GM12878 (cell line): ENCODE measurements around the gene RBM8A. TPM values are rescaled to one million over a fixed set of nuclear protein-coding genes. Genes with fewer than 3 reads are reported as not detected.

Source experiments
- ATAC-seq: fragments of 200-7000 bp; cut with Tn5 transposase; 3 replicates; pipeline ENCODE4 v1.9.1; 2020; ENCODE audit warnings: mild to moderate bottlenecking, moderate library complexity
- BruUV-seq: library from RNA; stranded (reverse); fragments of 400-500 nt; replicated peaks from 2 replicates; lab custom pipeline; 2021; lab: Mats Ljungman, UMichigan
- CTCF ChIA-PET: fragments of 300-600 bp; sonication (Branson Sonifier 250); formaldehyde crosslinking; extraction: SDS; loops from one replicate; lab custom pipeline; 2021; ENCODE audit warnings: inconsistent platforms; lab: Yijun Ruan, JAX
- POLR2A ChIA-PET: fragments of 350-600 bp; formaldehyde crosslinking; extraction: SDS; loops from one replicate; lab custom pipeline; 2021; ENCODE audit warnings: inconsistent platforms; lab: Charles Lee
- RAD21 ChIA-PET: fragments of 300-600 bp; sonication (Branson Sonifier 250); formaldehyde crosslinking; loops from one replicate; lab custom pipeline; 2023; ENCODE audit warnings: antibody characterized with exemption; ENCODE audit not compliant: unreplicated experiment; lab: Charles Lee
- SMC1A ChIA-PET: fragments of 300-600 bp; sonication (Branson Sonifier 250); formaldehyde crosslinking; loops from one replicate; lab custom pipeline; 2023; ENCODE audit not compliant: unreplicated experiment, uncharacterized antibody; lab: Charles Lee
- DNase-seq: peaks from one replicate; pipeline ENCODE4 v3.0.0-alpha.2; 2011; ENCODE audit warnings: low read depth, low spot score
- FAIRE-seq: peaks from 3 replicates; lab custom pipeline; 2011; peaks lifted over from hg19 to GRCh38; lab: Jason Lieb, UNC
- H2AFZ ChIP-seq: 2 replicates; pipeline ENCODE4 v1.6.0; 2011; ENCODE audit warnings: low read depth, low read length, control low read depth; ENCODE audit not compliant: control insufficient read depth
- H3K27ac ChIP-seq: 2 replicates; pipeline ENCODE4 v1.5.1; 2011; ENCODE audit warnings: control low read depth; ENCODE audit not compliant: control insufficient read depth, insufficient read depth
- H3K27me3 ChIP-seq, 2 experiments: replicated peaks in 1 of 2; 2 replicates each; pipeline versions ENCODE4 v1.6.0 to v1.6.1; 2011; ENCODE audit warnings: low read length in 1 of 2; ENCODE audit not compliant: control insufficient read depth in 2 of 2, insufficient read depth in 2 of 2
- H3K36me3 ChIP-seq, 2 experiments: 2 replicates each; pipeline ENCODE4 v1.5.1; 2011; ENCODE audit warnings: low read length in 1 of 2; ENCODE audit not compliant: control insufficient read depth in 2 of 2, insufficient read depth in 2 of 2
- H3K4me1 ChIP-seq: 2 replicates; pipeline ENCODE4 v1.6.1; 2011; ENCODE audit warnings: mild to moderate bottlenecking, low read length, moderate library complexity, mixed read lengths; ENCODE audit not compliant: control insufficient read depth, insufficient read depth
- H3K4me2 ChIP-seq: 2 replicates; pipeline ENCODE4 v1.6.0; 2011; ENCODE audit warnings: control low read depth; ENCODE audit not compliant: control insufficient read depth, insufficient read depth
- H3K4me3 ChIP-seq: fragments of 200-600 bp; sonication (generic); 2 replicates; pipeline ENCODE4 v1.5.1; 2016
- H3K79me2 ChIP-seq: 2 replicates; pipeline ENCODE4 v1.6.0; 2011; ENCODE audit warnings: low read length; ENCODE audit not compliant: control insufficient read depth, insufficient read depth
- H3K9ac ChIP-seq: 2 replicates; pipeline ENCODE4 v1.8.0; 2011; ENCODE audit warnings: low read length, control low read depth, mixed read lengths; ENCODE audit not compliant: control insufficient read depth, insufficient read depth
- H3K9me3 ChIP-seq: replicated peaks from 3 replicates; pipeline ENCODE4 v1.5.1; 2011; ENCODE audit warnings: mild to moderate bottlenecking, low read length; ENCODE audit not compliant: control insufficient read depth, insufficient read depth
- H4K20me1 ChIP-seq: 2 replicates; pipeline ENCODE4 v1.6.0; 2011; ENCODE audit not compliant: control insufficient read depth, insufficient read depth
- BACH1 ChIP-seq: fragments of 450-650 bp; IDR thresholded peaks from 2 replicates; pipeline ENCODE4 v1.6.1; 2017; ENCODE audit warnings: mild to moderate bottlenecking, borderline replicate concordance
- CHD2 ChIP-seq: IDR thresholded peaks from 2 replicates; pipeline ENCODE4 v1.6.1; 2011; ENCODE audit warnings: low read depth, low read length, improper control_type of control experiment, borderline replicate concordance
- FOXM1 ChIP-seq: IDR thresholded peaks from 2 replicates; pipeline ENCODE4 v1.6.1; 2012; ENCODE audit warnings: low read depth, mild to moderate bottlenecking, inconsistent platforms, low read length, moderate library complexity
- IKZF2 ChIP-seq, 2 experiments: fragments of 450-650 bp; IDR thresholded peaks; 2 replicates each; pipeline ENCODE4 v1.6.1; 2017; ENCODE audit warnings: mild to moderate bottlenecking in 2 of 2, moderate library complexity in 2 of 2
- KAT2A ChIP-seq: conservative IDR thresholded peaks from 2 replicates; pipeline ENCODE4 v1.6.1; 2011; ENCODE audit warnings: low read depth, low read length; ENCODE audit not compliant: control insufficient read depth
- MTA3 ChIP-seq: IDR thresholded peaks from 2 replicates; pipeline ENCODE4 v1.6.1; 2012; ENCODE audit warnings: low read length, inconsistent platforms, borderline replicate concordance
- MYC ChIP-seq: IDR thresholded peaks from 2 replicates; pipeline ENCODE4 v1.6.1; 2011; ENCODE audit warnings: mild to moderate bottlenecking, low read length, moderate library complexity, inconsistent platforms; ENCODE audit not compliant: insufficient read depth, insufficient replicate concordance, insufficient read length, severe bottlenecking
- NFIC ChIP-seq: IDR thresholded peaks from 2 replicates; pipeline ENCODE4 v1.6.1; 2012; ENCODE audit warnings: low read depth, mild to moderate bottlenecking, inconsistent platforms, low read length, moderate library complexity
- NR2F1 ChIP-seq: fragments of 450-650 bp; conservative IDR thresholded peaks from 2 replicates; pipeline ENCODE4 v1.6.1; 2017; ENCODE audit warnings: mild to moderate bottlenecking
- POLR2A ChIP-seq: IDR thresholded peaks from 2 replicates; pipeline ENCODE4 v1.6.1; 2011; ENCODE audit warnings: low read depth, mild to moderate bottlenecking, low read length
- RCOR1 ChIP-seq: conservative IDR thresholded peaks from 2 replicates; pipeline ENCODE4 v1.6.1; 2012; ENCODE audit warnings: low read depth, low read length, improper control_type of control experiment
- SIN3A ChIP-seq: IDR thresholded peaks from 2 replicates; pipeline ENCODE4 v1.6.1; 2012; ENCODE audit warnings: low read depth, low read length, improper control_type of control experiment
- TCF7 ChIP-seq: IDR thresholded peaks from 2 replicates; pipeline ENCODE4 v1.6.1; 2014; ENCODE audit warnings: antibody characterized with exemption, borderline replicate concordance
- WGBS: methylation state at CpG from one replicate; pipeline ENCODE4 v1.1.6; 2016; ENCODE audit warnings: low lambda C conversion rate; ENCODE audit not compliant: insufficient replicate concordance, insufficient coverage; ENCODE audit errors: missing lambda C conversion rate; 5-methylcytosine and 5-hydroxymethylcytosine counted together
- in situ Hi-C: fragments of 300-500 bp; cut with MboI; formaldehyde crosslinking; loops from 9 replicates; pipeline ENCODE4 v1.14.3; 2018; ENCODE audit warnings: mixed read lengths
- intact Hi-C: fragments of 100-400 bp; cut with micrococcal nuclease; formaldehyde crosslinking; loops from one replicate; pipeline ENCODE4 v1.14.2; 2022; ENCODE audit not compliant: unreplicated experiment
- polyA plus RNA-seq, 11 experiments: library from polyadenylated mRNA; depleted of rRNA in 4 of 11; unstranded in 6 of 11; stranded (reverse) in 5 of 11; fragments of >200 nt; fragmentation: Nextera tagmentation in 4 of 11; fragmentation: Illumina TruSeq in 1 of 11; extraction: Ambion mirVana in 4 of 11; extraction: Trizol in 1 of 11; gene quantifications; 1 replicate in 1 of 11; 2 replicates in 10 of 11; pipeline versions ENCODE4 v1.2.1 to v1.2.3, GENCODE V29; 2011 to 2016; ENCODE audit warnings: inconsistent platforms in 2 of 11, missing spikeins in 2 of 11, low read depth in 1 of 11
- total RNA-seq, 4 experiments: library from RNA; depleted of rRNA in 3 of 4; stranded (reverse); fragments of >200 nt in 3 of 4; fragmentation: Illumina TruSeq in 1 of 4; extraction: Trizol in 1 of 4; gene quantifications; 2 replicates each; pipeline versions ENCODE4 v1.2.1 to v1.2.3, GENCODE V29; 2013 to 2021
- TF ChIP-seq, protein P1 (sequence below): fragments of 450-650 bp; IDR thresholded peaks from 2 replicates; pipeline ENCODE4 v1.6.1; 2017; ENCODE audit warnings: mild to moderate bottlenecking, low read depth, inconsistent platforms; ENCODE audit not compliant: poor library complexity, severe bottlenecking
- TF ChIP-seq, protein P2 (sequence below): IDR thresholded peaks from 2 replicates; pipeline ENCODE4 v1.6.1; 2011; ENCODE audit warnings: mild to moderate bottlenecking, low read depth, low read length, moderate library complexity; ENCODE audit not compliant: insufficient replicate concordance
- TF ChIP-seq, protein P3 (sequence below): IDR thresholded peaks from 2 replicates; pipeline ENCODE4 v1.6.1; 2012; ENCODE audit warnings: low read depth, low read length, improper control_type of control experiment

Gene RBM8A
- total and polyA plus RNA-seq, 10 of the 15 experiments (the other 5 are each of a cell fraction or from before 2014, with no cell fraction given) = 110 to 1,248 (median 248) TPM

DNA sequence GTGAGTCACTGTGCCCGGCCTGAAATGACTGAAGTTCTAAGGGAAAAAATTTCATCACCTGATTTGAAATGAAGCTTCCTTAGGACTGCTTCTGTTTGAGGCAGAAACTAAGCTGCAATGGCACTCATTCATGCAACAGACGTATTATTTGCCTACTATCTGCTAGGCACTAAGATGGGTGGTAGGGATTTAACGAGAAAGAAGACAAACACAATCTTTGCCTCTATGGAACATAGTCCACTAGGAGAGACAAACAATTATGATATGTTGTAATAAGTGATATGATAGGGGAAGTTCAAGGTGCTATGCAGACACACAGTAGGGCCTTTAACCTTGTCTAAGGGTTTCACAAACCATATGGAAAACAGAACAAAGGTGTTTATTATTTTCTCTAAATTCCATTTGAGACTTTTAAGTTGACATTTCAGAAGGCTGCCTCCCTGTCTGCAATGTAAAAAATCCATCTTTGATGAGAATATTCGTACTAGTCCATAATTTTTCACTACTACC, 19.2 kb upstream of the RBM8A start:
- Histone ChIP-seq H3K4me1 (no peaks in the 10 kb centered on the region), H3K4me2 (no peak overlapping the region), H3K4me3 (no peak overlapping the region), H3K27me3 (no peaks in the 10 kb centered on the region), H2AFZ (no peak overlapping the region), H3K36me3 (peaks cover 0 to 10% of the 10 kb centered on the region in 2 experiments; a peak in 1 of 4 replicates), H3K27ac (no peak overlapping the region), H4K20me1 (no peaks in the 10 kb centered on the region), H3K79me2 (no peaks in the 10 kb centered on the region; the same call in 1 of the 2 replicates), H3K9me3 (no peaks in the 10 kb centered on the region), H3K9ac (no peak overlapping the region)
- ChIA-PET CTCF (no interaction called here), SMC1A (no interaction called here), POLR2A (interaction anchor here (0.7 to 1.6 kb wide), 3 partner anchors 9 to 11 kb away, joined by 4 to 8 read pairs (median 7); partner anchors contain the start of gene LIX1L), RAD21 (no interaction called here)
- no peak for ATAC-seq
- no TSS peak for BruUV-seq
- no peak for DNase-seq
- FAIRE-seq = no peak
- in situ Hi-C loops (no loop called here), intact Hi-C loops (no loop called here)
- 95% methylated on average over 4 of the region's 4 CpGs for WGBS
- TF ChIP-seq NFIC (no peak), TCF7 (no peak), BACH1 (no peak), CHD2 (no peak), IKZF2 (IDR thresholded peaks at IDR 0.05) (no peak), FOXM1 (no peak), MYC (no peak), RCOR1 (no peak), KAT2A (no peak), MTA3 (no peak), NR2F1 (no peak), SIN3A (no peak), POLR2A (no peak)
- TF ChIP-seq, protein P1, sequence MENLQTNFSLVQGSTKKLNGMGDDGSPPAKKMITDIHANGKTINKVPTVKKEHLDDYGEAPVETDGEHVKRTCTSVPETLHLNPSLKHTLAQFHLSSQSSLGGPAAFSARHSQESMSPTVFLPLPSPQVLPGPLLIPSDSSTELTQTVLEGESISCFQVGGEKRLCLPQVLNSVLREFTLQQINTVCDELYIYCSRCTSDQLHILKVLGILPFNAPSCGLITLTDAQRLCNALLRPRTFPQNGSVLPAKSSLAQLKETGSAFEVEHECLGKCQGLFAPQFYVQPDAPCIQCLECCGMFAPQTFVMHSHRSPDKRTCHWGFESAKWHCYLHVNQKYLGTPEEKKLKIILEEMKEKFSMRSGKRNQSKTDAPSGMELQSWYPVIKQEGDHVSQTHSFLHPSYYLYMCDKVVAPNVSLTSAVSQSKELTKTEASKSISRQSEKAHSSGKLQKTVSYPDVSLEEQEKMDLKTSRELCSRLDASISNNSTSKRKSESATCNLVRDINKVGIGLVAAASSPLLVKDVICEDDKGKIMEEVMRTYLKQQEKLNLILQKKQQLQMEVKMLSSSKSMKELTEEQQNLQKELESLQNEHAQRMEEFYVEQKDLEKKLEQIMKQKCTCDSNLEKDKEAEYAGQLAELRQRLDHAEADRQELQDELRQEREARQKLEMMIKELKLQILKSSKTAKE = no peak
- TF ChIP-seq, protein P2, sequence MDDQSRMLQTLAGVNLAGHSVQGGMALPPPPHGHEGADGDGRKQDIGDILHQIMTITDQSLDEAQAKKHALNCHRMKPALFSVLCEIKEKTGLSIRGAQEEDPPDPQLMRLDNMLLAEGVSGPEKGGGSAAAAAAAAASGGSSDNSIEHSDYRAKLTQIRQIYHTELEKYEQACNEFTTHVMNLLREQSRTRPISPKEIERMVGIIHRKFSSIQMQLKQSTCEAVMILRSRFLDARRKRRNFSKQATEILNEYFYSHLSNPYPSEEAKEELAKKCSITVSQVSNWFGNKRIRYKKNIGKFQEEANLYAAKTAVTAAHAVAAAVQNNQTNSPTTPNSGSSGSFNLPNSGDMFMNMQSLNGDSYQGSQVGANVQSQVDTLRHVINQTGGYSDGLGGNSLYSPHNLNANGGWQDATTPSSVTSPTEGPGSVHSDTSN = no peak
- TF ChIP-seq, protein P3, sequence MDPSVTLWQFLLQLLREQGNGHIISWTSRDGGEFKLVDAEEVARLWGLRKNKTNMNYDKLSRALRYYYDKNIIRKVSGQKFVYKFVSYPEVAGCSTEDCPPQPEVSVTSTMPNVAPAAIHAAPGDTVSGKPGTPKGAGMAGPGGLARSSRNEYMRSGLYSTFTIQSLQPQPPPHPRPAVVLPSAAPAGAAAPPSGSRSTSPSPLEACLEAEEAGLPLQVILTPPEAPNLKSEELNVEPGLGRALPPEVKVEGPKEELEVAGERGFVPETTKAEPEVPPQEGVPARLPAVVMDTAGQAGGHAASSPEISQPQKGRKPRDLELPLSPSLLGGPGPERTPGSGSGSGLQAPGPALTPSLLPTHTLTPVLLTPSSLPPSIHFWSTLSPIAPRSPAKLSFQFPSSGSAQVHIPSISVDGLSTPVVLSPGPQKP = no peak
- TF ChIP-seq, all 136 proteins: peak for 0
